DND-41 (cell line): ENCODE measurements around the gene KSR1.

ENCODE experiments used
- EZH2 ChIP-seq: IDR thresholded peaks from 3 replicates; pipeline ENCODE4 v1.6.1; 2012; ENCODE audit warnings: borderline replicate concordance, low read depth, mild to moderate bottlenecking, moderate library complexity, low read length, inconsistent platforms; ENCODE audit not compliant: severe bottlenecking
- TF ChIP-seq, protein P1 (sequence below): IDR thresholded peaks from 2 replicates; pipeline ENCODE4 v1.5.1; 2012; ENCODE audit warnings: borderline replicate concordance, low read length, moderate library complexity, mild to moderate bottlenecking; ENCODE audit not compliant: poor library complexity, severe bottlenecking; ENCODE audit errors: extremely low read depth

DNA sequence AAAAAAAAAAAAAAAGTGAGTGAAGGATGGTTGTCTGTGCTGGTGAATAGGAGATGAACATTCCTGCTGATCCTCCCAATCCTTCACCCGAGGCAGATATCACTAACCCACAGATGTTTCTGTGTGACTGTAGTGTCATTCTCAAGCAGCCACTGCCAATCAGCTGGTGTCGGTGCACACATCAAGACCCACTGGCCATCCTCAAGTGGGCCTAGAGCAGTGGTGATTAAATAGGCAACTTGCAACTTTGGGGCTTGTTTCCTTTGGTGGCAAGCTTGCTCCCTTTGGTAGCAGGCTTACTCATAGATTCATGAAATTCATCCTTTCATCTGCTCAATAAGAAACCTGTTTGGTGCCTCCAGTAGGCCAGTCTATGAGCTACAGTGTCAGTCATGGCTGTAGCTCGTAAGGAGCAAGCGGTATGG lies 123.7 kb downstream of the KSR1 start:
- no peak for TF ChIP-seq EZH2
- TF ChIP-seq, protein P1, sequence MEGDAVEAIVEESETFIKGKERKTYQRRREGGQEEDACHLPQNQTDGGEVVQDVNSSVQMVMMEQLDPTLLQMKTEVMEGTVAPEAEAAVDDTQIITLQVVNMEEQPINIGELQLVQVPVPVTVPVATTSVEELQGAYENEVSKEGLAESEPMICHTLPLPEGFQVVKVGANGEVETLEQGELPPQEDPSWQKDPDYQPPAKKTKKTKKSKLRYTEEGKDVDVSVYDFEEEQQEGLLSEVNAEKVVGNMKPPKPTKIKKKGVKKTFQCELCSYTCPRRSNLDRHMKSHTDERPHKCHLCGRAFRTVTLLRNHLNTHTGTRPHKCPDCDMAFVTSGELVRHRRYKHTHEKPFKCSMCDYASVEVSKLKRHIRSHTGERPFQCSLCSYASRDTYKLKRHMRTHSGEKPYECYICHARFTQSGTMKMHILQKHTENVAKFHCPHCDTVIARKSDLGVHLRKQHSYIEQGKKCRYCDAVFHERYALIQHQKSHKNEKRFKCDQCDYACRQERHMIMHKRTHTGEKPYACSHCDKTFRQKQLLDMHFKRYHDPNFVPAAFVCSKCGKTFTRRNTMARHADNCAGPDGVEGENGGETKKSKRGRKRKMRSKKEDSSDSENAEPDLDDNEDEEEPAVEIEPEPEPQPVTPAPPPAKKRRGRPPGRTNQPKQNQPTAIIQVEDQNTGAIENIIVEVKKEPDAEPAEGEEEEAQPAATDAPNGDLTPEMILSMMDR, result no peak
